K562 (cell line): ENCODE measurements around the gene TK1. TPM values are rescaled to one million over a fixed set of nuclear protein-coding genes. Genes with fewer than 3 reads are reported as not detected.
A peak's percentile ranks its signal among the peaks of the same experiment; 100 is the strongest.

Experiments
- CEBPB ChIP-seq: fragments of 450-650 bp; IDR thresholded peaks from 2 replicates; pipeline ENCODE4 v1.6.1; 2016; ENCODE audit warnings: missing genetic modification characterization, missing compliant biosample characterization
- CREBBP ChIP-seq: IDR thresholded peaks from one replicate; pipeline ENCODE4 v1.6.1; 2012; ENCODE audit warnings: low read depth, mild to moderate bottlenecking, control low read depth, inconsistent platforms, low read length
- DPF2 ChIP-seq: fragments of 450-650 bp; IDR thresholded peaks from 2 replicates; pipeline ENCODE4 v1.6.1; 2016
- HDGF ChIP-seq: fragments of 450-650 bp; IDR thresholded peaks from 2 replicates; pipeline ENCODE4 v1.6.1; 2016
- HIVEP1 ChIP-seq: fragments of 250-450 bp; sonication (Bioruptor Pico); IDR thresholded peaks from 2 replicates; pipeline ENCODE4 v1.4.0; 2020; ENCODE audit warnings: mild to moderate bottlenecking
- HNRNPH1 ChIP-seq: fragments of 200-400 bp; formaldehyde crosslinking; optimal IDR thresholded peaks from 2 replicates; pipeline ENCODE3; 2017; ENCODE audit warnings: low read depth, mild to moderate bottlenecking, low read length, moderate library complexity
- HNRNPL ChIP-seq: fragments of 200-400 bp; formaldehyde crosslinking; IDR thresholded peaks from 2 replicates; pipeline ENCODE4 v1.6.1; 2017; ENCODE audit warnings: low read depth, mild to moderate bottlenecking, low read length
- NR2C2 ChIP-seq, 2 experiments: fragments of 200-800 bp in 1 of 2; sonication (Bioruptor generic) in 1 of 2; sonication (generic) in 1 of 2; formaldehyde crosslinking in 1 of 2; IDR thresholded peaks; 2 replicates each; pipeline versions ENCODE4 v1.6.1 to v1.8.0; 2016 to 2022; ENCODE audit warnings: mild to moderate bottlenecking in 1 of 2, missing compliant biosample characterization in 1 of 2, missing genetic modification characterization in 1 of 2, missing genetic modification reagents in 1 of 2
- RBM25 ChIP-seq: fragments of 200-400 bp; formaldehyde crosslinking; IDR thresholded peaks from 2 replicates; pipeline ENCODE4 v1.6.1; 2018; ENCODE audit warnings: low read length, low read depth, moderate library complexity; ENCODE audit not compliant: severe bottlenecking
- RNF2 ChIP-seq: sonication (generic); IDR thresholded peaks from 2 replicates; pipeline ENCODE4 v1.6.1; 2016
- SIN3B ChIP-seq: fragments of 450-650 bp; IDR thresholded peaks from 2 replicates; pipeline ENCODE4 v1.6.1; 2017; ENCODE audit warnings: low read depth, mild to moderate bottlenecking, moderate library complexity
- SPI1 ChIP-seq: IDR thresholded peaks from 2 replicates; pipeline ENCODE4 v1.6.1; 2011; ENCODE audit warnings: low read depth, low read length, control low read depth, borderline replicate concordance
- SUPT5H ChIP-seq: fragments of 450-650 bp; IDR thresholded peaks from 2 replicates; pipeline ENCODE4 v1.6.1; 2016
- TAF1 ChIP-seq: IDR thresholded peaks from 2 replicates; pipeline ENCODE4 v1.6.1; 2011; ENCODE audit warnings: mild to moderate bottlenecking, low read length, moderate library complexity; ENCODE audit not compliant: insufficient read depth, control insufficient read depth, severe bottlenecking; ENCODE audit errors: extremely low read depth
- ZBED1 ChIP-seq: IDR thresholded peaks from 2 replicates; pipeline ENCODE4 v1.6.1; 2014
- ZFP36 ChIP-seq: fragments of 150-350 bp; IDR thresholded peaks from 2 replicates; pipeline ENCODE4 v1.6.1; 2018; ENCODE audit warnings: low read length, low read depth; ENCODE audit not compliant: partially characterized antibody
- ZNF212 ChIP-seq: fragments of 450-650 bp; formaldehyde crosslinking; IDR thresholded peaks from 2 replicates; pipeline ENCODE4 v1.4.0; 2020; ENCODE audit warnings: mild to moderate bottlenecking
- polyA plus RNA-seq, 8 experiments: library from polyadenylated mRNA; depleted of rRNA in 4 of 8; stranded (reverse) in 5 of 8; unstranded in 3 of 8; fragments of >200 nt; fragmentation: Nextera tagmentation in 2 of 8; fragmentation: Illumina TruSeq in 1 of 8; extraction: Ambion mirVana in 2 of 8; extraction: Trizol in 1 of 8; gene quantifications; 2 replicates each; pipeline versions ENCODE4 v1.2.1 to v1.2.3, GENCODE V29; 2011 to 2014; ENCODE audit warnings: inconsistent platforms in 1 of 8, missing spikeins in 1 of 8
- total RNA-seq, 7 experiments: library from RNA; depleted of rRNA in 6 of 7; stranded (reverse); fragments of >200 nt in 6 of 7; fragmentation: Illumina TruSeq in 2 of 7; extraction: Trizol in 2 of 7; gene quantifications; 2 replicates each; pipeline versions ENCODE4 v1.2.1 to v1.2.3, GENCODE V29; 2011 to 2021; ENCODE audit warnings: low replicate concordance in 1 of 7
- TF ChIP-seq, protein P1 (sequence below), 2 experiments: fragments of 450-650 bp; conservative IDR thresholded peaks; 2 replicates each; pipeline ENCODE4 v1.6.1; 2017; ENCODE audit warnings: mild to moderate bottlenecking in 2 of 2, moderate library complexity in 2 of 2
- TF ChIP-seq, protein P2 (sequence below): fragments of 450-650 bp; IDR thresholded peaks from 2 replicates; pipeline ENCODE4 v1.6.1; 2016
- TF ChIP-seq, protein P3 (sequence below): sonication (generic); formaldehyde crosslinking; IDR thresholded peaks from 2 replicates; pipeline ENCODE4 v1.8.1; 2022; ENCODE audit warnings: missing genetic modification reagents
- TF ChIP-seq, protein P4 (sequence below): fragments of 450-650 bp; IDR thresholded peaks from 2 replicates; pipeline ENCODE4 v1.6.1; 2018; ENCODE audit not compliant: partially characterized antibody

TK1 gene
- total and polyA plus RNA-seq, 9 of the 15 experiments (the other 6 are each of a cell fraction or from before 2014, with no cell fraction given): 8.4 to 280 (median 103) TPM

DNA sequence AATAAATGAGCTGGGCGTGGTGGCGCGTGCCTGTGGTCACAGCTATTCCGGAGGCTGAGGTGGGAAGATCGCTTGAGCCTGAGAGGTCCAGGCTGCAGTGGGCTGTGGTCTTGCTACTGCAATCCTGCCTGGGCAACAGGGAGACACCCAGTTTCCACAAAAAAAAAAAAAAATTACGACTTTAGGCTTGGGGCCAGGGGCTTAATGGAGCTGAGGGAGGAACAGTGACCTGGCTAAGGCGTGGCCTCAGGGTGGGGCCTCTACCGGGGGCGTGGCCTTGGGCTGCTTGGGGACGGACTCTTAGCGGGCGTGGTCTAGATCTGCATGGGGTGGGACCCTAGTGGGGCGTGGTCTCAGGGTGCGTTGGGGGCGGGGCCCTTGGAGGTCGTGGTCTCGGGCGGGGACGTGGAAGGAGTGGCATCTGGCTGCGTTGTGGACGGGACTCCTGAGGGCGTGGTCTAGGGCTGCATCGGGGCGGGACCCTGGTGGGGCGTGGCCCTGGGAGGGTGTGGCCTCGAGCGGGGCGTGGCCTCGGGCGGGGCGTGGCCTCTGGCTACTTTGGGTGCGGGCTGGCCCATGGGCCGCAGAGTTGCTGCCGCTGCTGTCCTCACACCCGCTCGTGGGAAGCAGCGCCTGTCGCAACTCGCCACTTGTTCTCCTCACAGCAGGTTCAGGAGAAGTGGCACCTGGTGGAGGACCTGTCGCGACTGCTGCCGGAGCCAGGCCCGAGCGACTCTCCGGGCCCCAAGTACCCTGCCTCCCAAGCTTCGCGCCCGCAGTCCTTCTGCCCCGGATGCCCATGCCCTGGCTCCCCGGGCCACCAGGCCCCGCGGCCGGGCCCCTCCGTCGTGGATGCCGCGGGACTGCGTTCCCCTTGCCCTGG is 46.4 kb downstream of the TK1 start (continued):
- TF ChIP-seq ZFP36 (peak; percentile 6), NR2C2 (CRISPR knock-in tag; IDR thresholded peaks at IDR 0.05) (no peak), NR2C2 (tag; IDR thresholded peaks at IDR 0.05) (peak; percentile 68), CREBBP (no peak), CEBPB (tag) (peak; percentile 34; the same call in 1 of the 2 replicates), ZBED1 (peak; percentile 90; the same call in 1 of the 2 replicates), RBM25 (no peak), HNRNPL (peak; percentile 77; the same call in 1 of the 2 replicates), HDGF (peak; percentile 97), SPI1 (peak; percentile 68), HNRNPH1 (no peak), DPF2 (peak; percentile 57), SIN3B (no peak), RNF2 (no peak; the same call in 1 of the 2 replicates), SUPT5H (peak; percentile 81), TAF1 (peak; percentile 65), ZNF212 (CRISPR knock-in tag) (no peak), HIVEP1 (CRISPR knock-in tag) (0 out of 2 replicates have a peak, but pooled peaks have one; percentile 63)
- TF ChIP-seq, protein P1, sequence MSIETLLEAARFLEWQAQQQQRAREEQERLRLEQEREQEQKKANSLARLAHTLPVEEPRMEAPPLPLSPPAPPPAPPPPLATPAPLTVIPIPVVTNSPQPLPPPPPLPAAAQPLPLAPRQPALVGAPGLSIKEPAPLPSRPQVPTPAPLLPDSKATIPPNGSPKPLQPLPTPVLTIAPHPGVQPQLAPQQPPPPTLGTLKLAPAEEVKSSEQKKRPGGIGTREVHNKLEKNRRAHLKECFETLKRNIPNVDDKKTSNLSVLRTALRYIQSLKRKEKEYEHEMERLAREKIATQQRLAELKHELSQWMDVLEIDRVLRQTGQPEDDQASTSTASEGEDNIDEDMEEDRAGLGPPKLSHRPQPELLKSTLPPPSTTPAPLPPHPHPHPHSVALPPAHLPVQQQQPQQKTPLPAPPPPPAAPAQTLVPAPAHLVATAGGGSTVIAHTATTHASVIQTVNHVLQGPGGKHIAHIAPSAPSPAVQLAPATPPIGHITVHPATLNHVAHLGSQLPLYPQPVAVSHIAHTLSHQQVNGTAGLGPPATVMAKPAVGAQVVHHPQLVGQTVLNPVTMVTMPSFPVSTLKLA (conservative IDR thresholded peaks at IDR 0.05): peak; percentile 64 to 68; a peak in 3 of 4 replicates
- TF ChIP-seq, protein P2, sequence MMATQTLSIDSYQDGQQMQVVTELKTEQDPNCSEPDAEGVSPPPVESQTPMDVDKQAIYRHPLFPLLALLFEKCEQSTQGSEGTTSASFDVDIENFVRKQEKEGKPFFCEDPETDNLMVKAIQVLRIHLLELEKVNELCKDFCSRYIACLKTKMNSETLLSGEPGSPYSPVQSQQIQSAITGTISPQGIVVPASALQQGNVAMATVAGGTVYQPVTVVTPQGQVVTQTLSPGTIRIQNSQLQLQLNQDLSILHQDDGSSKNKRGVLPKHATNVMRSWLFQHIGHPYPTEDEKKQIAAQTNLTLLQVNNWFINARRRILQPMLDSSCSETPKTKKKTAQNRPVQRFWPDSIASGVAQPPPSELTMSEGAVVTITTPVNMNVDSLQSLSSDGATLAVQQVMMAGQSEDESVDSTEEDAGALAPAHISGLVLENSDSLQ: peak; percentile 82
- TF ChIP-seq, protein P3, sequence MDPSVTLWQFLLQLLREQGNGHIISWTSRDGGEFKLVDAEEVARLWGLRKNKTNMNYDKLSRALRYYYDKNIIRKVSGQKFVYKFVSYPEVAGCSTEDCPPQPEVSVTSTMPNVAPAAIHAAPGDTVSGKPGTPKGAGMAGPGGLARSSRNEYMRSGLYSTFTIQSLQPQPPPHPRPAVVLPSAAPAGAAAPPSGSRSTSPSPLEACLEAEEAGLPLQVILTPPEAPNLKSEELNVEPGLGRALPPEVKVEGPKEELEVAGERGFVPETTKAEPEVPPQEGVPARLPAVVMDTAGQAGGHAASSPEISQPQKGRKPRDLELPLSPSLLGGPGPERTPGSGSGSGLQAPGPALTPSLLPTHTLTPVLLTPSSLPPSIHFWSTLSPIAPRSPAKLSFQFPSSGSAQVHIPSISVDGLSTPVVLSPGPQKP (CRISPR knock-in tag): no peak
- TF ChIP-seq, protein P4, sequence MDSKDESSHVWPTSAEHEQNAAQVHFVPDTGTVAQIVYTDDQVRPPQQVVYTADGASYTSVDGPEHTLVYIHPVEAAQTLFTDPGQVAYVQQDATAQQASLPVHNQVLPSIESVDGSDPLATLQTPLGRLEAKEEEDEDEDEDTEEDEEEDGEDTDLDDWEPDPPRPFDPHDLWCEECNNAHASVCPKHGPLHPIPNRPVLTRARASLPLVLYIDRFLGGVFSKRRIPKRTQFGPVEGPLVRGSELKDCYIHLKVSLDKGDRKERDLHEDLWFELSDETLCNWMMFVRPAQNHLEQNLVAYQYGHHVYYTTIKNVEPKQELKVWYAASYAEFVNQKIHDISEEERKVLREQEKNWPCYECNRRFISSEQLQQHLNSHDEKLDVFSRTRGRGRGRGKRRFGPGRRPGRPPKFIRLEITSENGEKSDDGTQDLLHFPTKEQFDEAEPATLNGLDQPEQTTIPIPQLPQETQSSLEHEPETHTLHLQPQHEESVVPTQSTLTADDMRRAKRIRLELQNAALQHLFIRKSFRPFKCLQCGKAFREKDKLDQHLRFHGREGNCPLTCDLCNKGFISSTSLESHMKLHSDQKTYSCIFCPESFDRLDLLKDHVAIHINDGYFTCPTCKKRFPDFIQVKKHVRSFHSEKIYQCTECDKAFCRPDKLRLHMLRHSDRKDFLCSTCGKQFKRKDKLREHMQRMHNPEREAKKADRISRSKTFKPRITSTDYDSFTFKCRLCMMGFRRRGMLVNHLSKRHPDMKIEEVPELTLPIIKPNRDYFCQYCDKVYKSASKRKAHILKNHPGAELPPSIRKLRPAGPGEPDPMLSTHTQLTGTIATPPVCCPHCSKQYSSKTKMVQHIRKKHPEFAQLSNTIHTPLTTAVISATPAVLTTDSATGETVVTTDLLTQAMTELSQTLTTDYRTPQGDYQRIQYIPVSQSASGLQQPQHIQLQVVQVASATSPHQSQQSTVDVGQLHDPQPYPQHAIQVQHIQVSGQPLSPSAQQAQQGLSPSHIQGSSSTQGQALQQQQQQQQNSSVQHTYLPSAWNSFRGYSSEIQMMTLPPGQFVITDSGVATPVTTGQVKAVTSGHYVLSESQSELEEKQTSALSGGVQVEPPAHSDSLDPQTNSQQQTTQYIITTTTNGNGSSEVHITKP: peak; percentile 31
